T-cell (primary cell): ENCODE results near the gene RBPJ. TPM values are rescaled to one million over a fixed set of nuclear protein-coding genes. Genes with fewer than 3 reads are reported as not detected.

Experiments used
- ATAC-seq, 4 experiments: fragments of 200-7000 bp in 3 of 4; fragments of 150-1000 bp in 1 of 4; cut with Tn5 transposase; replicated peaks in 1 of 4; 1 replicate in 3 of 4; 2 replicates in 1 of 4; pipeline ENCODE4 v1.10.0; 2021; ENCODE audit warnings: moderate library complexity in 3 of 4, mild to moderate bottlenecking in 2 of 4, moderate number of reproducible peaks in 1 of 4
- CTCF ChIA-PET, 2 donors: fragments of 300-600 bp; sonication (Branson Sonifier 250); formaldehyde crosslinking; loops; one replicate each; lab custom pipeline; 2022; ENCODE audit warnings: antibody characterized with exemption in 2 of 2; lab: Charles Lee
- POLR2A ChIA-PET, 2 donors: fragments of 300-600 bp; sonication (Branson Sonifier 250); formaldehyde crosslinking; loops; one replicate each; lab custom pipeline; 2022; ENCODE audit warnings: antibody characterized with exemption in 2 of 2; lab: Charles Lee
- DNase-seq, 35 experiments: peaks; one replicate each; pipeline versions ENCODE4 v3.0.0 to v3.0.0-alpha.2; 2013 to 2023
- H3K27ac ChIP-seq: one replicate; pipeline ENCODE4 v1.5.1; 2013; ENCODE audit warnings: low read length
- H3K27me3 ChIP-seq, 2 experiments: replicated peaks in 1 of 2; 1 replicate in 1 of 2; 2 replicates in 1 of 2; pipeline versions ENCODE4 v1.6.1 to v1.7.0; 2013; ENCODE audit warnings: low read length in 1 of 2, mixed read lengths in 1 of 2; ENCODE audit not compliant: control insufficient read depth in 2 of 2, insufficient read depth in 2 of 2; ENCODE audit errors: extremely low read depth in 1 of 2
- H3K36me3 ChIP-seq, 2 donors: 1 replicate in 1 of 2; 2 replicates in 1 of 2; pipeline versions ENCODE4 v1.6.1 to v1.7.0; 2013; ENCODE audit warnings: low read length in 1 of 2; ENCODE audit not compliant: control insufficient read depth in 2 of 2, insufficient read depth in 1 of 2; ENCODE audit errors: extremely low read depth in 1 of 2
- H3K4me1 ChIP-seq, 2 experiments: 1 replicate in 1 of 2; 2 replicates in 1 of 2; pipeline versions ENCODE4 v1.6.1 to v1.7.0; 2013; ENCODE audit warnings: low read length in 2 of 2, mixed read lengths in 1 of 2; ENCODE audit not compliant: insufficient read depth in 2 of 2, control insufficient read depth in 1 of 2; ENCODE audit errors: extremely low read depth in 1 of 2
- H3K4me3 ChIP-seq, 2 donors: 1 replicate in 1 of 2; 2 replicates in 1 of 2; pipeline versions ENCODE4 v1.5.1 to v1.7.0; 2013; ENCODE audit warnings: mild to moderate bottlenecking in 2 of 2, low read length in 1 of 2, moderate library complexity in 1 of 2; ENCODE audit not compliant: control insufficient read depth in 1 of 2; ENCODE audit errors: extremely low read depth in 1 of 2
- H3K9me3 ChIP-seq: 2 replicates; pipeline ENCODE4 v1.7.0; 2013
- H3K27ac Mint-ChIP-seq, 2 donors: one replicate each; pipeline ENCODE4 v1.8.0; 2020 to 2021; ENCODE audit warnings: mild to moderate bottlenecking in 2 of 2, mixed read lengths in 2 of 2
- H3K27me3 Mint-ChIP-seq, 2 donors: one replicate each; pipeline ENCODE4 v1.8.0; 2021 to 2022; ENCODE audit warnings: mixed read lengths in 2 of 2
- H3K36me3 Mint-ChIP-seq: one replicate; pipeline ENCODE4 v1.8.0; 2021; ENCODE audit warnings: mixed read lengths
- H3K4me1 Mint-ChIP-seq, 3 donors: one replicate each; pipeline ENCODE4 v1.8.0; 2020 to 2022; ENCODE audit warnings: mixed read lengths in 3 of 3, mild to moderate bottlenecking in 1 of 3
- H3K4me3 Mint-ChIP-seq, 3 donors: one replicate each; pipeline ENCODE4 v1.8.0; 2020 to 2022; ENCODE audit warnings: mild to moderate bottlenecking in 3 of 3, mixed read lengths in 3 of 3, moderate library complexity in 3 of 3
- H3K9me3 Mint-ChIP-seq, 3 donors: one replicate each; pipeline ENCODE4 v1.8.0; 2020 to 2022; ENCODE audit warnings: mixed read lengths in 3 of 3
- WGBS: methylation state at CpG from one replicate; pipeline ENCODE4 v1.1.5; 2013; ENCODE audit warnings: missing lambda C conversion rate; ENCODE audit not compliant: insufficient coverage; 5-methylcytosine and 5-hydroxymethylcytosine counted together
- total RNA-seq, 35 experiments: library from RNA in 6 of 35; stranded (reverse) in 6 of 35; fragments of 120-200 nt in 1 of 35; gene quantifications; one replicate each; pipeline versions ENCODE4 v1.2.1 to v1.2.4 and lab custom pipeline; 2013 to 2026

Gene RBPJ
- total RNA-seq, 5 donors from 2014 or later (not counting 1 experiment from before 2014, with no cell fraction given), result 55.6 to 81.1 (median 60.5) TPM

- H3K27ac Mint-ChIP-seq, result no peak overlapping the region
- POLR2A ChIA-PET, result no interaction called here
- DNase-seq (no peak), ATAC-seq (no peak)
- no peaks in the 10 kb centered on the region for H3K4me1 Mint-ChIP-seq
- no peaks in the 10 kb centered on the region for H3K36me3 Mint-ChIP-seq
- CTCF ChIA-PET, result interaction anchor here in 1 of 2 donors (0.7 kb wide), 1 partner anchor 75 kb away, joined by 4 read pairs; no protein-coding TSS in a partner anchor
- no peaks in the 10 kb centered on the region for H3K27me3 Mint-ChIP-seq
- no peak overlapping the region for H3K27ac ChIP-seq
- WGBS, result 96% methylated on average over 6 of the region's 13 CpGs
- H3K36me3 ChIP-seq, result no peaks in the 10 kb centered on the region
- H3K4me1 ChIP-seq, result peaks cover 0 to 2% of the 10 kb centered on the region in 2 experiments
- no peaks in the 10 kb centered on the region for H3K9me3 Mint-ChIP-seq
- no peaks in the 10 kb centered on the region for H3K9me3 ChIP-seq
- no peak overlapping the region for H3K4me3 ChIP-seq
- H3K4me3 Mint-ChIP-seq, result no peak overlapping the region
- peaks cover 0 to 2% of the 10 kb centered on the region in 2 experiments for H3K27me3 ChIP-seq
Observed at GRCh38 chr4:26279446-26279845, 41.4 kb upstream of the RBPJ start.

GRCh38 chr4:26281881-26282280, 38.9 kb upstream of the RBPJ start:
- no peaks in the 10 kb centered on the region for H3K4me1 ChIP-seq
- no peak overlapping the region for H3K4me3 ChIP-seq
- Mint-ChIP-seq H3K9me3 (no peaks in the 10 kb centered on the region), H3K4me3 (no peak overlapping the region), H3K36me3 (no peaks in the 10 kb centered on the region), H3K27me3 (no peaks in the 10 kb centered on the region), H3K27ac (no peak overlapping the region), H3K4me1 (peaks cover 0 to 3% (median 0%) of the 10 kb centered on the region in 3 donors)
- H3K27me3 ChIP-seq, result peaks cover 0 to 3% of the 10 kb centered on the region in 2 experiments
- CTCF ChIA-PET, result interaction anchor here (0.6 to 1.0 kb wide), 2 partner anchors 47 to 83 kb away, joined by 3 to 5 read pairs; no protein-coding TSS in a partner anchor
- no peaks in the 10 kb centered on the region for H3K9me3 ChIP-seq
- no CpG with 5 or more reads among the region's 1 CpG for WGBS
- POLR2A ChIA-PET, result no interaction called here
- H3K27ac ChIP-seq, result no peak overlapping the region
- DNase-seq (no peak), ATAC-seq (no peak)
- no peaks in the 10 kb centered on the region for H3K36me3 ChIP-seq

- peaks cover 0 to 10% (median 0%) of the 10 kb centered on the region in 3 donors for H3K4me1 Mint-ChIP-seq
- H3K27me3 Mint-ChIP-seq, result no peaks in the 10 kb centered on the region
- H3K27ac ChIP-seq, result no peak overlapping the region
- no peaks in the 10 kb centered on the region for H3K4me1 ChIP-seq
- no peak overlapping the region for H3K4me3 Mint-ChIP-seq
- 90% methylated on average over 2 of the region's 8 CpGs for WGBS
- no peaks in the 10 kb centered on the region for H3K36me3 Mint-ChIP-seq
- no peak overlapping the region for H3K27ac Mint-ChIP-seq
- no peaks in the 10 kb centered on the region for H3K36me3 ChIP-seq
- peaks cover 0 to 3% of the 10 kb centered on the region in 2 experiments for H3K27me3 ChIP-seq
- CTCF ChIA-PET, result no interaction called here
- no peak for ATAC-seq
- DNase-seq, result no peak
- H3K9me3 Mint-ChIP-seq, result no peaks in the 10 kb centered on the region
- no peak overlapping the region for H3K4me3 ChIP-seq
- POLR2A ChIA-PET, result no interaction called here
- no peaks in the 10 kb centered on the region for H3K9me3 ChIP-seq
Observed at GRCh38 chr4:26284536-26284935, 36.3 kb upstream of the RBPJ start.

GRCh38 chr4:26285272-26285671, 35.5 kb upstream of the RBPJ start:
- ATAC-seq, result no peak
- Mint-ChIP-seq H3K9me3 (no peaks in the 10 kb centered on the region), H3K36me3 (no peaks in the 10 kb centered on the region), H3K27me3 (no peaks in the 10 kb centered on the region), H3K4me3 (no peak overlapping the region), H3K4me1 (peaks cover 0 to 10% (median 0%) of the 10 kb centered on the region in 3 donors), H3K27ac (no peak overlapping the region)
- Histone ChIP-seq H3K27me3 (peaks cover 0 to 3% of the 10 kb centered on the region in 2 experiments), H3K27ac (no peak overlapping the region), H3K9me3 (no peaks in the 10 kb centered on the region), H3K36me3 (no peaks in the 10 kb centered on the region), H3K4me3 (no peak overlapping the region), H3K4me1 (no peaks in the 10 kb centered on the region)
- POLR2A ChIA-PET, result no interaction called here
- DNase-seq, result no peak
- CTCF ChIA-PET, result no interaction called here
- WGBS, result 46% methylated on average over 2 of the region's 4 CpGs

GRCh38 chr4:26287756-26288155, 33.1 kb upstream of the RBPJ start:
- Histone ChIP-seq H3K36me3 (no peaks in the 10 kb centered on the region), H3K4me1 (no peaks in the 10 kb centered on the region), H3K27me3 (peaks cover 0 to 3% of the 10 kb centered on the region in 2 experiments), H3K27ac (no peak overlapping the region), H3K9me3 (no peaks in the 10 kb centered on the region), H3K4me3 (no peak overlapping the region)
- DNase-seq (no peak), ATAC-seq (no peak)
- ChIA-PET CTCF (no interaction called here), POLR2A (interaction anchor here in 1 of 2 donors (0.5 kb wide), 1 partner anchor 102 kb away, joined by 10 read pairs; no protein-coding TSS in a partner anchor)
- Mint-ChIP-seq H3K4me3 (no peak overlapping the region), H3K4me1 (peaks cover 0 to 10% (median 0%) of the 10 kb centered on the region in 3 donors), H3K27ac (no peak overlapping the region), H3K9me3 (no peaks in the 10 kb centered on the region), H3K36me3 (no peaks in the 10 kb centered on the region), H3K27me3 (no peaks in the 10 kb centered on the region)
- WGBS, result 100% methylated on average over 1 of the region's 1 CpG

GRCh38 chr4:26288355-26288909, 32.4 kb upstream of the RBPJ start:
- no peaks in the 10 kb centered on the region for H3K27me3 Mint-ChIP-seq
- H3K36me3 Mint-ChIP-seq, result no peaks in the 10 kb centered on the region
- H3K27me3 ChIP-seq, result peaks cover 0 to 3% of the 10 kb centered on the region in 2 experiments
- H3K27ac ChIP-seq, result no peak overlapping the region
- ChIA-PET CTCF (no interaction called here), POLR2A (interaction anchor here in 1 of 2 donors (0.5 kb wide), 1 partner anchor 103 kb away, joined by 10 read pairs; no protein-coding TSS in a partner anchor)
- WGBS, result no CpG with 5 or more reads among the region's 4 CpGs
- no peaks in the 10 kb centered on the region for H3K36me3 ChIP-seq
- DNase-seq, result peak in 3 of 35 experiments; percentile 5 to 7 (median 6)
- no peaks in the 10 kb centered on the region for H3K9me3 Mint-ChIP-seq
- no peaks in the 10 kb centered on the region for H3K4me1 ChIP-seq
- H3K4me1 Mint-ChIP-seq, result peaks cover 0 to 10% (median 0%) of the 10 kb centered on the region in 3 donors
- no peaks in the 10 kb centered on the region for H3K9me3 ChIP-seq
- no peak overlapping the region for H3K4me3 Mint-ChIP-seq
- H3K4me3 ChIP-seq, result no peak overlapping the region
- no peak overlapping the region for H3K27ac Mint-ChIP-seq
- ATAC-seq, result no peak
